Measurements from ENCODE around the gene SCRN1. TPM values are rescaled to one million over a fixed set of nuclear protein-coding genes. Genes with fewer than 3 reads are reported as not detected.

The SCRN1 gene
- total RNA-seq, 1 donor from 2014 or later = 106 TPM

- no peaks in the 10 kb centered on the region for H3K9me3 Mint-ChIP-seq (ENCODE audit: unreplicated experiment)
- H3K27me3 Mint-ChIP-seq (ENCODE audit: unreplicated experiment) = no peaks in the 10 kb centered on the region
- H3K4me1 Mint-ChIP-seq (ENCODE audit: unreplicated experiment) = peaks cover 12% of the 10 kb centered on the region
- peaks cover 5% of the 10 kb centered on the region for H3K36me3 Mint-ChIP-seq (ENCODE audit: unreplicated experiment)
- TF ChIP-seq CTCF (IDR thresholded peaks at IDR 0.05) = no peak
- DNase-seq (ENCODE audit: extremely low spot score, unreplicated experiment) = no peak
- no peak overlapping the region for H3K27ac Mint-ChIP-seq (ENCODE audit: unreplicated experiment)
- no peak overlapping the region for H3K4me3 Mint-ChIP-seq (ENCODE audit: unreplicated experiment)
Observed at GRCh38 chr7:29977886-29978651, 11.5 kb downstream of the SCRN1 start.

- Mint-ChIP-seq H3K27ac (ENCODE audit: unreplicated experiment) (no peak overlapping the region), H3K27me3 (ENCODE audit: unreplicated experiment) (no peaks in the 10 kb centered on the region), H3K4me3 (ENCODE audit: unreplicated experiment) (no peak overlapping the region), H3K9me3 (ENCODE audit: unreplicated experiment) (no peaks in the 10 kb centered on the region), H3K36me3 (ENCODE audit: unreplicated experiment) (peaks cover 6% of the 10 kb centered on the region), H3K4me1 (ENCODE audit: unreplicated experiment) (peaks cover 12% of the 10 kb centered on the region)
- peak; percentile 38 for DNase-seq (ENCODE audit: extremely low spot score, unreplicated experiment)
- no peak for TF ChIP-seq CTCF (IDR thresholded peaks at IDR 0.05)
Observed at GRCh38 chr7:29976673-29977415, 12.8 kb downstream of the SCRN1 start.

- no peak overlapping the region for H3K27ac Mint-ChIP-seq (ENCODE audit: unreplicated experiment)
Observed at GRCh38 chr7:29976266-29976665, 13.3 kb downstream of the SCRN1 start.

GRCh38 chr7:29975561-29975960, 14.0 kb downstream of the SCRN1 start:
- Mint-ChIP-seq H3K4me3 (ENCODE audit: unreplicated experiment) (no peak overlapping the region), H3K4me1 (ENCODE audit: unreplicated experiment) (peaks cover 12% of the 10 kb centered on the region), H3K9me3 (ENCODE audit: unreplicated experiment) (peaks cover 4% of the 10 kb centered on the region), H3K36me3 (ENCODE audit: unreplicated experiment) (peaks cover 10% of the 10 kb centered on the region), H3K27ac (ENCODE audit: unreplicated experiment) (no peak overlapping the region), H3K27me3 (ENCODE audit: unreplicated experiment) (no peaks in the 10 kb centered on the region)
- no peak for TF ChIP-seq CTCF (IDR thresholded peaks at IDR 0.05)
- no peak for DNase-seq (ENCODE audit: extremely low spot score, unreplicated experiment)

More at GRCh38 chr7:29976266-29976665, 13.3 kb downstream of the SCRN1 start:
- Mint-ChIP-seq H3K4me1 (ENCODE audit: unreplicated experiment) (peaks cover 12% of the 10 kb centered on the region), H3K9me3 (ENCODE audit: unreplicated experiment) (no peaks in the 10 kb centered on the region), H3K36me3 (ENCODE audit: unreplicated experiment) (peaks cover 9% of the 10 kb centered on the region), H3K27me3 (ENCODE audit: unreplicated experiment) (no peaks in the 10 kb centered on the region), H3K4me3 (ENCODE audit: unreplicated experiment) (no peak overlapping the region)
- TF ChIP-seq CTCF (IDR thresholded peaks at IDR 0.05) = no peak
- peak; percentile 0 for DNase-seq (ENCODE audit: extremely low spot score, unreplicated experiment)

- H3K36me3 Mint-ChIP-seq (ENCODE audit: unreplicated experiment) = peaks cover 13% of the 10 kb centered on the region
- no peak overlapping the region for H3K4me3 Mint-ChIP-seq (ENCODE audit: unreplicated experiment)
- peaks cover 9% of the 10 kb centered on the region for H3K9me3 Mint-ChIP-seq (ENCODE audit: unreplicated experiment)
- peaks cover 23% of the 10 kb centered on the region for H3K4me1 Mint-ChIP-seq (ENCODE audit: unreplicated experiment)
- DNase-seq (ENCODE audit: extremely low spot score, unreplicated experiment) = no peak
- no peaks in the 10 kb centered on the region for H3K27me3 Mint-ChIP-seq (ENCODE audit: unreplicated experiment)
- H3K27ac Mint-ChIP-seq (ENCODE audit: unreplicated experiment) = peak overlapping the region; percentile 23
- no peak for TF ChIP-seq CTCF (IDR thresholded peaks at IDR 0.05)
Observed at GRCh38 chr7:29974286-29974685, 15.3 kb downstream of the SCRN1 start.
